SJCRH30 (cell line): ENCODE measurements around the gene NEDD9. TPM values are rescaled to one million over a fixed set of nuclear protein-coding genes. Genes with fewer than 3 reads are reported as not detected.

Source experiments
- DNase-seq, 2 experiments: peaks; one replicate each; pipeline ENCODE4 v3.0.0-alpha.2; 2015 to 2020
- H3K27ac ChIP-seq: fragments of 250-450 bp; sonication (Bioruptor Pico); 2 replicates; pipeline ENCODE4 v1.5.1; 2020; ENCODE audit warnings: mild to moderate bottlenecking, moderate library complexity
- H3K27me3 ChIP-seq: fragments of 250-450 bp; sonication (Bioruptor Pico); 2 replicates; pipeline ENCODE4 v1.5.1; 2020; ENCODE audit warnings: mild to moderate bottlenecking, moderate library complexity
- H3K36me3 ChIP-seq: fragments of 250-450 bp; sonication (Bioruptor Pico); 2 replicates; pipeline ENCODE4 v1.5.1; 2020; ENCODE audit warnings: mild to moderate bottlenecking, moderate library complexity
- H3K4me1 ChIP-seq: fragments of 250-450 bp; sonication (Bioruptor Pico); 2 replicates; pipeline ENCODE4 v1.5.1; 2020; ENCODE audit warnings: mild to moderate bottlenecking, moderate library complexity
- H3K4me3 ChIP-seq: fragments of 250-450 bp; sonication (Bioruptor Pico); 2 replicates; pipeline ENCODE4 v1.5.1; 2020; ENCODE audit warnings: mild to moderate bottlenecking, moderate library complexity
- H3K9me3 ChIP-seq: fragments of 250-450 bp; sonication (Bioruptor Pico); replicated peaks from 2 replicates; pipeline ENCODE4 v1.5.1; 2020; ENCODE audit warnings: mild to moderate bottlenecking, moderate library complexity
- total RNA-seq: library from RNA; depleted of rRNA; stranded (reverse); fragments of >200 nt; shearing (Covaris generic); gene quantifications from 2 replicates; pipeline ENCODE4 v1.2.3, GENCODE V29; 2014

The NEDD9 gene
- total RNA-seq, 1 experiment from 2014 or later = 0.42 TPM

DNA sequence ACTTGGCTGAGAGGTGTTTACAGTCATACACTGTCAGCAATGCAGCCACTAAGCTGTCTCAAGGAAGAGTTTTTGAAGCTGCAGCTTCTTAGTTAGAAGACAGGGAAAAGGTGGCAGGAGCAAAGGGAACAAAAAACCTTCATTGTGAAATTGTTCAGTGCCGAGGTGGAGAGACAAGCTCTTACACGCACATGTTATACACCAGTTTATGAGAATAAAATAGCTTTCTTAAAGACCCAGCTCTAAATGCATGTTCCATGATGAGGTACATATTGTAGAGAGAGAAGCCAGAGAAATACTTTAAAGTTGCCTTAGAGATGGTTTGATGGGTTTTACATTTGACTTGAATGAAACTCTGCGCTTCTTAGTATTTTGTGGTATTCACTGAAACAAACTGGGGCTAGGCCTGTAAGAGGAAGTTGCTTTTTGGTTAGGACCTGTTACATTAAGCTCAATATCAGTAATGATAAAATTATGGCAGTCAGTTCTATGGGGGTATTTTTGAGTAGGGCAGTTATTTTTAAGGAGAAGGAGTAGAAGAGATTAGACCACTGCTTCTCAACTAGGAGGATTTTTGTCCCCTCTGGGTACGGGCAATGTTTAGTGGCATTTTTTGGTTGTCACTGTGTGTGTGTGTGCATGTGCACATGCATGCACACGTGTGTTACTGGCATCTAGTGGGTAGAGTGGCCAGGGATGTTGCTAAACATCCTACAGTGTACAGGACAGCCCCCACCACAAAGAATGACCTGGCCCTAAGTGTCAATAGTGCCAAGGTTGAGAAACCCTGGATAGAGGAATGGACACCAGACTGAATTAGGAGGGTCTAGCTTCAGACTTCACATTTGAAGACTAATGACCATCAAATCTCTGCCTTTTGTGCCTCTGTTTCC is 9.8 kb downstream of the NEDD9 start:
- DNase-seq = no peak
- H3K9me3 ChIP-seq = no peaks in the 10 kb centered on the region
- no peak overlapping the region for H3K4me3 ChIP-seq
- no peaks in the 10 kb centered on the region for H3K27me3 ChIP-seq
- no peak overlapping the region for H3K27ac ChIP-seq
- H3K36me3 ChIP-seq = no peaks in the 10 kb centered on the region
- H3K4me1 ChIP-seq = no peaks in the 10 kb centered on the region

DNA sequence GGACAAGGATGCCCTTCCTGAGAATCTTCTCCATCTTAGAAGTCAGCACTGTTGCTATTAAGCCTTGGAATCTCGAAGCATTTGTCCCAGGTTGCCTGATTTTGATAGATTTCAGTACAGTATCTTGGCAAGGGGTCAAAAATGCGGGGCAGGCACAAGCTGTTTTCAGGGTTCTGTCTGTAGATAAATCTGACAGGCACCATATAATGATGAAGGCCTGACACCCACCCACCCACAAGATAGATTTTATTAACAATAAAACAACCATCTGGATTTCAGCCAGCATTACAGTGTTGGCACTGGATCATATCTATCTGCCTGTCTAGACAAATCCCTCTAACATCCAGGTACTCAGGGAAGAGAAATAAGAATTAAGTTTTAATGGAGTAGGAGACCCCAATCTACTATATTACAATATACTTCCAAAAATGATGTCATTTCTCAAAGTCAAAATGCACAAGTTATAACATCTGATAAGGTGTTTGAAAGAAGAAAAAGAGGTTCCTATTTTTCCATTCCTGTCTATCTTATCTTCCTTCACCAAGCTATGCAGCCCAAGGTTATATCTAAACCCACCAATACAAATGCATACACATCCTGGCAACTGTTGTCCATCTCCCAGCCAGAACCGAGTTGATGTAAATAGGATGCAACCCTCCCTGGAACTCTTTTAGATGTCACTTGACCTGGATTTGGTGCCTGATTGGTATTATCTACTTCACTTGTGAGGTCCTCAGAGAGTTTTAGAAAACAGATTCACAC is 10.7 kb downstream of the NEDD9 start:
- no peaks in the 10 kb centered on the region for H3K4me1 ChIP-seq
- DNase-seq = no peak
- no peaks in the 10 kb centered on the region for H3K9me3 ChIP-seq
- no peaks in the 10 kb centered on the region for H3K27me3 ChIP-seq
- H3K4me3 ChIP-seq = no peak overlapping the region
- no peaks in the 10 kb centered on the region for H3K36me3 ChIP-seq
- H3K27ac ChIP-seq = no peak overlapping the region

DNA sequence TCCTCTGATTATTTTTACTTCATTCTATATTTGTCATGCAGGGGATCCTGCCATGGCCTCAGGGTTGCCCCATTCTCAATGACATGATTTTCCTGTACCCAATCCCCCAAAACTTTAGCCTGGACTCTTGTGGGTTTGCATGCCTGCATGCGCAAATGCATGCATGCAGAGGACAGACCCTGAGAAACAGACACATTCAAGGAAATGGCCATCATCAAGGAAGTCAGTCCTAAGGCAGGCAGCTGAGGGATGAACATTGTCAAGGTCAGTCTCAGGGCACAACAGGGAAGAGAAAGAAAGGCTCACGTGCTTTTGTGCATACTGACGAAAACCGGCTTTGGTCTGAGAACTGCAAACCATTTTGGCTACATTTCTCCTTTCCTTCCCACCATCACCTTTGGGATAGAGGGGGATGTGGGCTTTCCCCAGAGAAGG is 13.1 kb downstream of the NEDD9 start:
- H3K4me1 ChIP-seq = no peaks in the 10 kb centered on the region
- H3K27ac ChIP-seq = no peak overlapping the region
- no peaks in the 10 kb centered on the region for H3K9me3 ChIP-seq
- no peak for DNase-seq
- no peaks in the 10 kb centered on the region for H3K36me3 ChIP-seq
- no peak overlapping the region for H3K4me3 ChIP-seq
- H3K27me3 ChIP-seq = no peaks in the 10 kb centered on the region

DNA sequence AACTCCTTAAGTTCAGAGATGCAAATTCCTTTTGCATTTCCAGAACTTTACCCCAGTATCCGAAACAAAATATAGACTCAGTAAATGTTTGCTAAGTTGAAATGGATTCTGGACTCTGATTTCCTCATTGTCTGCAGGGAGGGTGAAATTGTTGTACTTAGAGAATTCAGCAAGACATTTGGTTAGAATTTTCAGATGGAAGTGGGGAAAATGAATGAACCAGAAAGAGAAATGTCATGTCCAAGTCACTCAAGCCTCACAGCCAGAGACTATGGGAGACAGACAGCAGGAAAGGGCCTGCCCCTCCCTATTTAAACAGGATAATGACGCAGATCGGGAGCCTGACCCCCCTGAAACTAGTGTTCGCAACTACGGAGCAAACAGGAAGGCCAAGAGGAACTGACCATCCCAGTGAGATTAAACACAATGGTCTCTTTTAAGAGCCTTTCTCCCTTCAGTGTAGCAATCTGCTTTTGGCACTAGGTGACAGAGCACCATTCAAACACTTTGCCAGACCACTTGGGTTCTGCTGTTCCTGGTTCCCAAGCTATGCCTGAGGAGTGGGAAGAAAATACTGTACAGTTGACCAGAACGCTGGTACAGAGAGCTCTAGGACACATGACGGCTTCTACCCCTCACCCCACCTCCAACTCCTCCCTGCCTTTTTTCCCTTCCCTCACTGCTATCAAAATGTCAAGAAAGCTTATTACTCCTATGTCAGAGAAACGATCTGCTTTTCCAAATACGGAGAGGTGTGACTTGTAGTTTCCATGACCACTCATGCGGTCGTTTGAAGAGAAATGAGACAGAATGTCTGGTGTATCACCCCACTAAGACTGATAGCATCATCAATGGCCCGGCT is 13.7 kb downstream of the NEDD9 start:
- no peak for DNase-seq
- H3K4me1 ChIP-seq = no peaks in the 10 kb centered on the region
- no peak overlapping the region for H3K27ac ChIP-seq
- no peaks in the 10 kb centered on the region for H3K9me3 ChIP-seq
- H3K36me3 ChIP-seq = no peaks in the 10 kb centered on the region
- no peaks in the 10 kb centered on the region for H3K27me3 ChIP-seq
- H3K4me3 ChIP-seq = no peak overlapping the region

DNA sequence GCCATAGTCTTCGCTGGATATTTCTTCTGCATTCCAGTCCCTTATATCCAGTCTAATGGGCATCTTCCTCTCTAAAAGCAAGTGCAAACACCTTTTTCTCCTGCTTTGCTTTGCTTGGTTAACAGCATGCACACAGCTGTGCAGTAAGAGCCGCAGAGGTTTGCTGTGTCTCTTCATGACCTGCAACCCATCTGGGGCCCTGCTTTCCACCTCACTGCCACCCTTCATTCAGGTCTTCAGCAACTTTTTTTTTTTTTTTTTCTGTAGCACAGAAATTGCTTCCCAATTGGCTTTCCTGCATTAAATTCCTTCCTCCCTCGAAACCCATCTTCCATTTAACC is 14.4 kb downstream of the NEDD9 start:
- no peak for DNase-seq

DNA sequence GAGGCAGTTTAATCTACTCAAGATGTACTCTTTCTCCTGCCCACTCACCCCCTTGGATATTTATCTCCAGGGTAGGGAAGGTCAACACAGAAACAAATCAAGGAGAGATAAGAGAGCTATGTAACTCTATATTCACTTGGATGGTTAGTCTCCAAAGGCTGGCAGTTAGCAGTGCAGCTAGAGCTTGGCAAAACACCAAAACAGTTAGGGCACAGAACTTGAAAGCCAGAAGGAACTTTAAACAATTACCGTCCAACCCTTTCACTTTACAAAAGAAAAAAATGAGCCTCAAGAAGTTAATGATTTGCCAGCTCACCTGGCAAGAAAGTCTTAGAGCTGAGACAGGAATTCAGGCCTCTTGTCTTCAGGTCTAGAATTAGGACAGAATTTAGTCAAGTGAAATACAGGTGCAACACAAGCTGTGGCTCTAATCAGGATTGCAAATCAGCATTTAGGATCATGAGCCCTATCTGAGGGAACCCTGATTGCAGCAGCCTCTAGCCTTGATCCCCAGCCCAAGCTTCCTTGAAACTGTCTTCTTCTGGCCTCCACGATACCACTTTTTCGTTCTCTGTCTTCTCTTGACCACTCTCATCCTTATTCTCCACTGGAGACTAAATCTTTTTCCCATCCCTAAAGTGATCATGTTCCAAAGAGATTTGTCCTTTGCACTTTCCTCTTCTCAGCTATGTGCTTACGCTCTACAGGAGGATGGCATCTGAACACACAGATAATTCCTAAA is 14.9 kb downstream of the NEDD9 start:
- H3K4me1 ChIP-seq = no peaks in the 10 kb centered on the region

More for the DNA sequence above, 14.4 kb downstream of the NEDD9 start:
- no peaks in the 10 kb centered on the region for H3K9me3 ChIP-seq
- H3K4me3 ChIP-seq = no peak overlapping the region
- no peaks in the 10 kb centered on the region for H3K36me3 ChIP-seq
- no peaks in the 10 kb centered on the region for H3K27me3 ChIP-seq
- no peaks in the 10 kb centered on the region for H3K4me1 ChIP-seq
- no peak overlapping the region for H3K27ac ChIP-seq

DNA sequence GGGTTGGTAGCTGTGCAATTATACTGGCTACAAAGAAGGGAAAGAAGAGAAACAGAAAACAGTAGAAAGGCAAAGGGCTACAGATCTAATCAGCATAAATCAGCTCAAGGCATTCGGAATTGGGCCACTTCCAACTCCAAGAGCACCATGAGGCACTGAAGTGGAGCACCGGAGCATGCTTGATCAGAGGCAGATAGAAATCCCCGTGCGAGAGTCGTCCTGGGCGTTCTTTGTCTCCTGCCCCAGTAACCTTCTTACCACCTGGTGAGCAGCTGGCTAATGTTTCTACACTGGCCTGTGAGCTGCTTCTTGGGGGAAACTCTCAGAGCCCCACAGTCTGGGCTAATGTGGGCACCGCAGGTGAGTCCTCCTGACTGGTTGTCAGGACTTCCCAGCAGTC is 16.7 kb downstream of the NEDD9 start:
- no peak overlapping the region for H3K27ac ChIP-seq
- H3K36me3 ChIP-seq = no peaks in the 10 kb centered on the region
- no peaks in the 10 kb centered on the region for H3K4me1 ChIP-seq
- H3K4me3 ChIP-seq = no peak overlapping the region
- no peak for DNase-seq
- H3K27me3 ChIP-seq = no peaks in the 10 kb centered on the region
- H3K9me3 ChIP-seq = no peaks in the 10 kb centered on the region

More for the DNA sequence above, 14.9 kb downstream of the NEDD9 start:
- no peak overlapping the region for H3K4me3 ChIP-seq
- H3K27me3 ChIP-seq = no peaks in the 10 kb centered on the region
- no peak for DNase-seq
- no peak overlapping the region for H3K27ac ChIP-seq
- no peaks in the 10 kb centered on the region for H3K36me3 ChIP-seq
- no peaks in the 10 kb centered on the region for H3K9me3 ChIP-seq

DNA sequence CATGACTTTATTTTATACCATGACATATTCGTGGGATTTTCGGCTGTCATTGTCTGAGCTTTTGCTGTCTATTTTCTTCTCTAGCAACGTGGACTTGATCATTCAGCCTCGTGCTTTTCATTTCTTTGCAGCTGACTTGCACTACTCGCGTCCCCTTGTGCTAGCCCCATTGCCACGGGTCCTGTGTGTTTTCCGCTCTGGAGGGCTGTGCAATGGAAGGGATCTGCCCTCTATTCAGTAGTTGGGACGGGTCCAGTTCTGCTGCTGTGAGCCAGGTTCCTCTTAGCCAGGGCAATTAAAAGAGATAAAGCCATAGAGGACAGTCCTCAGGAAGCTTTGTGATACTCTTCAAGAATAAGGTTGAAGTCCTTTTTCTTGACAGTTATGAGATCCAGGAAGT is 17.6 kb downstream of the NEDD9 start:
- Histone ChIP-seq H3K27me3 (no peaks in the 10 kb centered on the region), H3K9me3 (no peaks in the 10 kb centered on the region), H3K4me3 (no peak overlapping the region), H3K4me1 (no peaks in the 10 kb centered on the region), H3K36me3 (no peaks in the 10 kb centered on the region), H3K27ac (no peak overlapping the region)
- DNase-seq = no peak

DNA sequence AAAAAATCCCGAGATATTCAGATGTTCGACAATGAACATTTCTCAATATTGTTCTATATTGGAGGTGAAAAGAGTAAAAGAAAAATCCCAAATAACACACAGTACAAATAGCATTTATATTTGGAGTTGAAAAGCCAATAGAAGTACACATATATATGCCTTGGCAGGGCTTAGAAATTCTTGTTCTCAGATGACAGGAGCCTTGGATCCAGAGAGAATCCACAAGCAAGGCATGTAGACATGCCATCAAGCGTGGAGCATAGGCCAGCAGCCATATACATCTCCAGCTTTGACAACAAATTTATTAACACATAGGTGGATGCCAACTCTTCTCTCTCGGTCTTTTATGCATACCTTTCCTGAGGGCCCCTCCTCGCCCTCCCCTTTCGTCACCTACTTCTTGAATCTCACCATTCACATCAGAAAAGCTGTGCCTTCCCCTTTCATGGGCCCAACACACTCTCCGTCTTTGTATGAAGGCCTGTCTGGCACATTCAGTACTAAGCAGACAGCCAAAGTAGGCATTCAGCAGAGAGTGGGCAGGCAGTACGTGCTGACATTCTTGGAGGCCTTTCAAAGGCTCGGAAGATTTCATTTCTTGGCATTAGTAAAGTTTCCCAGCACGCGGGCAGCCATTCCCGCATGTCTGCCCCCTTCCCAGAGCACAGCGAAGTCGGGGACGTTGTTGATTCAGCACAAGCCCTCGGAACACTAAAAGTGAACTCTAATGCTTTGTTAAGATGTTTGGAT is 18.2 kb downstream of the NEDD9 start:
- no peak for DNase-seq
- no peaks in the 10 kb centered on the region for H3K4me1 ChIP-seq

DNA sequence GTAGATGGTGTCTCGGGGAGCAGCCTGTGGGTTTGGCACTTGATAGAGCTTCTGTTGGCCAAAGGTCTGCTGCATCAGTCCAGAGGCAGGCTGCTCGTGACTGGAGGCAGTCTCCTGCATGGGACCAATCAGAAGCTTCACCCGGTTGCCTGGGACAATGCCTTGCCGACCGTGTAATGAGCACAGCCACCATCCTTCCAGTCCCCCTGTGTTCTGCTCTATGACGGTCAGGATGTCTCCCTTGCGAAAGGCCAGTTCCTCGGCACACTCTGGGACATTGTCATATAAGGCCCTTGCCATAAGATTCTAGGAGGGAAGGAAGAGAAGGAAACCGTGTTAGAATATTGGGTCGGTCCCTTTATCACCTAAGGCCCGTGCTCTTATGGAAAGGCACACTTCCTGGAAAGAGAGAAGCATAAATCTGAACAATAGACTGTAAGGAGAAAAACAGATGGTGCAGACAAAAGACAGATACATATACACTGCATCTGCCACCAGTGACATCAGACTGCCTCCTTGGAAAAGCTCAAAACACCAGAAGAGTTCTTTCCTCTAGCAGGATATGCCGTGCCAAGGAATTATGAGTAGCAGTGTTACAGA is 18.9 kb downstream of the NEDD9 start:
- no peak overlapping the region for H3K4me3 ChIP-seq
- H3K36me3 ChIP-seq = no peaks in the 10 kb centered on the region
- H3K27ac ChIP-seq = no peak overlapping the region
- no peak for DNase-seq
- no peaks in the 10 kb centered on the region for H3K4me1 ChIP-seq
- no peaks in the 10 kb centered on the region for H3K9me3 ChIP-seq
- no peaks in the 10 kb centered on the region for H3K27me3 ChIP-seq

More for the DNA sequence above, 18.2 kb downstream of the NEDD9 start:
- Histone ChIP-seq H3K27ac (no peak overlapping the region), H3K27me3 (no peaks in the 10 kb centered on the region), H3K9me3 (no peaks in the 10 kb centered on the region), H3K4me3 (no peak overlapping the region), H3K36me3 (no peaks in the 10 kb centered on the region)

DNA sequence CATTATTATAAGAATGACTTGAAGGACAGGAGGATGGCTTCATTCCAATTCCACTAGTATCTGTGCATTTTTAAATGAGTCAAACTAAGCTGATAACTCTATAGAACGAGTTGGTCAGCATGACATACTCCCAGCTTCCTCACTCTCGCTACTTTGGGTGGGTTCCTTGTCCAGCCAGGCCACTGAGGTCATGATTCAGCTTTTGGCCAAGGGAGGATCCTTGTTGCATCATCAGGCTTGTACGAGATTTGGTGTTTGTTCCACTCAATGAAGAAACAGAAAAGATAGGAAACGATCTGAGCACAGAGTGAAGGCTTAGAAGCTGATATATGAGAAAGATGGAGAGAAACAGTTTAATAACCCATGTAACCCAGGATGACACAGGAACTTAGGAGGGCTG is 19.8 kb downstream of the NEDD9 start:
- Histone ChIP-seq H3K27ac (no peak overlapping the region), H3K4me1 (no peaks in the 10 kb centered on the region), H3K9me3 (no peaks in the 10 kb centered on the region), H3K4me3 (no peak overlapping the region), H3K27me3 (no peaks in the 10 kb centered on the region), H3K36me3 (no peaks in the 10 kb centered on the region)
- no peak for DNase-seq

DNA sequence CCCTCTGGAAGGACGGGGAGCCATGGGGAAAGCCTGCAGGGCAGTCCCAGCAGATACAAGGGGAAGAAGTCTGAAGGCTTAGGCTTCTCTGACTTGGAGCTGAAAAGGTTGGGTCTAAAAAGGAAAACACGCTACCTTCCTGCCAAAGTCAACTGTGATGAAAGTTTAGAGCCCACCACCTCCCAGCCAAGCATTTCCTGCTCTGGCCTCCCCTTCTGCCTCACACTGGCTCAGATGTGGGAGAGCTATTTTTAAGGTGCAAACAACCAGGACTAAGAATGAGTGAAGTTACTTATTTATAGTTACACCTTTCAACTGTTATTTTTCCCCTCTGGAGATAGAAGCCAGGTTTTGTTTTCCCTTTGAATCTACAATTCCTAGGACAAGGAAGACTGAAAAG is 21.2 kb downstream of the NEDD9 start:
- H3K27ac ChIP-seq = no peak overlapping the region
- DNase-seq = no peak
- H3K36me3 ChIP-seq = no peaks in the 10 kb centered on the region
- no peak overlapping the region for H3K4me3 ChIP-seq
- H3K27me3 ChIP-seq = no peaks in the 10 kb centered on the region
- no peaks in the 10 kb centered on the region for H3K9me3 ChIP-seq
- H3K4me1 ChIP-seq = peaks cover 2% of the 10 kb centered on the region; the same call in 1 of the 2 replicates

DNA sequence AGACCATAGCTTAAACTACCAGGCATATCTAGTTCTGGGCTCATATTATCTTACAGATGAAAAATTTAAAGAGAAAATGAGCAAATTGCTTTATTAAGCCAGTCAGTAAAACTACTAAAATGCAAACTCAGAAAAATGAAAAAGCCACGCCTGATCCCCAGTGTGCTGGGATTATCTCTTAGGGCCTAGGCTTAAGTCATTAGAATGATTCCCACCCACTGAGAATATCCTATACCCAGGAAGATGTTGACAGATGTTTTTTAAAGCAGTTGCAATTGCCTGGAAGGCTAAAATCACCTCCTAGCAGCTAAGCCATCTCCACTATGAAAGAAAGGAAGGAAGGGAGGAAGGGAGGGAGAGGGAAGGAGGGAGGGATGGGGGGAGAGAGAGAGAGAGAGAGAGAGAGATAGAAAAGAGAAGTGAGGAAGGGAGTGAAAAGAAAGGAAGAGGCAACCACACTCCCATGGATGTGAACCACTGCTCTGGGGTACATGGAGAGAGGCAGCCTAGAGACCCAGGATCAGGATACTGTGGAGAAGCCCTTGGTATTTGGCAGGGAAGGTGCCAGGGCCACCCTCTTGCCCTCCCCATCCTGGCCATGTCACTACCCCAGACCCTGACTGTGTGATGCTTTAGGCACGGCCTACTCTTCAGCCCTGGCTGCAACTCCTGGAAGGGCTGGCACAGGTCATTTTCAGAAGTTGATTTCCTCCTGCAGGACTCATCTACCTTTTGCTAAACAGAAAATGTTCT is 21.9 kb downstream of the NEDD9 start:
- Histone ChIP-seq H3K4me3 (no peak overlapping the region), H3K27ac (no peak overlapping the region), H3K9me3 (no peaks in the 10 kb centered on the region), H3K4me1 (peaks cover 2% of the 10 kb centered on the region; the same call in 1 of the 2 replicates), H3K36me3 (no peaks in the 10 kb centered on the region), H3K27me3 (no peaks in the 10 kb centered on the region)
- DNase-seq = peak in 1 of 2 experiments; percentile 9
